ENCODE measurements around the gene NSUN6. TPM values are rescaled to one million over a fixed set of nuclear protein-coding genes. Genes with fewer than 3 reads are reported as not detected.
"Not testable (repeated sequence)": the region's sequence is repeated elsewhere in the genome, so short reads cannot be mapped to it uniquely, and the experiment has no call there.

The NSUN6 gene
- total and polyA plus RNA-seq, 10 of the 15 experiments (the other 5 are each of a cell fraction or from before 2014, with no cell fraction given): 10.2 to 25.0 (median 15.6) TPM

- TF ChIP-seq CUX1 (IDR thresholded peaks at IDR 0.05; ENCODE audit: insufficient replicate concordance, low read depth, low read length): no peak
- no peak for TF ChIP-seq YY1 (IDR thresholded peaks at IDR 0.05; ENCODE audit: low read depth, low read length)
Observed at GRCh38 chr10:18635995-18636394, 15.4 kb downstream of the NSUN6 start (continued).

DNA sequence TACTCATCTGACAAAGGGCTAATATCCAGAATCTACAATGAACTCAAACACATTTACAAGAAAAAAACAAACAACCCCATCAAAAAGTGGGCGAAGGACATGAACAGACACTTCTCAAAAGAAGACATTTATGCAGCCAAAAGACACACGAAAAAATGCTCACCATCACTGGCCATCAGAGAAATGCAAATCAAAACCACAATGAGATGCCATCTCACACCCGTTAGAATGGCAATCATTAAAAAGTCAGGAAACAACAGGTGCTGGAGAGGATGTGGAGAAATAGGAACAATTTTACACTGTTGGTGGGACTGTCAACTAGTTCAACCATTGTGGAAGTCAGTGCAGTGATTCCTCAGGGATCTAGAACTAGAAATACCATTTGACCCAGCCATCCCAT is 18.9 kb downstream of the NSUN6 start:
- intact Hi-C loops (cut with micrococcal nuclease; ENCODE audit: unreplicated experiment); H3K27ac ChIP-seq (ENCODE audit: control insufficient read depth, insufficient read depth); FAIRE-seq; ATAC-seq; H3K4me1 ChIP-seq (ENCODE audit: control insufficient read depth, insufficient read depth, low read length); H3K79me2 ChIP-seq (ENCODE audit: control insufficient read depth, insufficient read depth, low read length); H3K27me3 ChIP-seq (replicated peaks in 1 of 2; ENCODE audit: control insufficient read depth in 2 of 2, insufficient read depth in 2 of 2, low read length in 1 of 2); BruUV-seq (replicated peaks); POLR2A ChIA-PET; H4K20me1 ChIP-seq (ENCODE audit: control insufficient read depth, insufficient read depth); H2AFZ ChIP-seq (ENCODE audit: control insufficient read depth, low read depth, low read length); CTCF ChIA-PET; H3K9me3 ChIP-seq (replicated peaks; ENCODE audit: control insufficient read depth, insufficient read depth, low read length); SMC1A ChIA-PET (ENCODE audit: uncharacterized antibody, unreplicated experiment); H3K4me3 ChIP-seq; in situ Hi-C loops (cut with MboI); H3K36me3 ChIP-seq (ENCODE audit: control insufficient read depth in 2 of 2, insufficient read depth in 2 of 2, low read length in 1 of 2); RAD21 ChIA-PET (ENCODE audit: unreplicated experiment); H3K4me2 ChIP-seq (ENCODE audit: control insufficient read depth, insufficient read depth); H3K9ac ChIP-seq (ENCODE audit: control insufficient read depth, insufficient read depth, low read length); DNase-seq (ENCODE audit: low read depth, low spot score): not testable (repeated sequence)
- WGBS (ENCODE audit: insufficient coverage, insufficient replicate concordance, low lambda C conversion rate, missing lambda C conversion rate): 19% methylated on average over 2 of the region's 3 CpGs

All from GM12878 (cell line).